Measurements from ENCODE around the gene HYAL2.
"Not testable (repeated sequence)": the region's sequence is repeated elsewhere in the genome, so short reads cannot be mapped to it uniquely, and the experiment has no call there.

HYAL2 gene

GRCh38 chr3:50288387-50289007, 34.0 kb downstream of the HYAL2 start:
- DNase-seq = no peak

- no peak for DNase-seq
Measured at GRCh38 chr3:50287262-50287661, 35.3 kb downstream of the HYAL2 start.

- DNase-seq = no peak
Measured at GRCh38 chr3:50286322-50287227, 36.0 kb downstream of the HYAL2 start.

- not testable (repeated sequence) for DNase-seq
Measured at GRCh38 chr3:50284121-50284520, 38.4 kb downstream of the HYAL2 start.

GRCh38 chr3:50279255-50280016, 43.1 kb downstream of the HYAL2 start:
- no peak for DNase-seq

GRCh38 chr3:50278880-50279224, 43.7 kb downstream of the HYAL2 start, which contains the start of gene LSMEM2:
TSS of gene LSMEM2 (plus strand) at chr3:50279087. CDS start at chr3:50279114, 27 bp downstream.
- no peak for DNase-seq

GRCh38 chr3:50278123-50278879, 44.2 kb downstream of the HYAL2 start:
- DNase-seq = no peak

- no peak for DNase-seq
Measured at GRCh38 chr3:50276762-50277101, 45.8 kb downstream of the HYAL2 start.

GRCh38 chr3:50275996-50276761, 46.4 kb downstream of the HYAL2 start:
- no peak for DNase-seq

GRCh38 chr3:50275141-50275995, 47.2 kb downstream of the HYAL2 start:
- no peak for DNase-seq

- DNase-seq = peak; percentile 72
Measured at GRCh38 chr3:50274371-50275104, 48.0 kb downstream of the HYAL2 start.

- DNase-seq = no peak
Measured at GRCh38 chr3:50273689-50274065, 48.9 kb downstream of the HYAL2 start.

GRCh38 chr3:50272911-50273688, 49.4 kb downstream of the HYAL2 start:
- peak; percentile 91 for DNase-seq

- not testable (repeated sequence) for DNase-seq
Measured at GRCh38 chr3:50272538-50272910, 50.0 kb downstream of the HYAL2 start.

GRCh38 chr3:50271314-50271936, 51.1 kb downstream of the HYAL2 start:
- DNase-seq = no peak

- no peak for DNase-seq
Measured at GRCh38 chr3:50270422-50271224, 51.9 kb downstream of the HYAL2 start.

- DNase-seq = no peak
Measured at GRCh38 chr3:50269977-50270413, 52.5 kb downstream of the HYAL2 start.

- DNase-seq = no peak
Measured at GRCh38 chr3:50269460-50269859, 53.1 kb downstream of the HYAL2 start.
